HepG2 (cell line): ENCODE data around the gene VASN. TPM values are rescaled to one million over a fixed set of nuclear protein-coding genes. Genes with fewer than 3 reads are reported as not detected.
A peak's percentile ranks its signal among the peaks of the same experiment; 100 is the strongest.

Source experiments
- CHCHD3 ChIP-seq: sonication (generic); formaldehyde crosslinking; IDR thresholded peaks from 2 replicates; pipeline ENCODE4 v1.8.0; 2022; ENCODE audit warnings: mild to moderate bottlenecking, missing genetic modification reagents, moderate library complexity
- ISX ChIP-seq: sonication (generic); formaldehyde crosslinking; conservative IDR thresholded peaks from 2 replicates; pipeline ENCODE4 v1.5.0; 2020; ENCODE audit warnings: missing genetic modification reagents
- MNT ChIP-seq: fragments of 450-650 bp; IDR thresholded peaks from 2 replicates; pipeline ENCODE4 v1.6.1; 2016
- PCBP1 ChIP-seq: fragments of 200-400 bp; formaldehyde crosslinking; IDR thresholded peaks from 2 replicates; pipeline ENCODE4 v1.6.1; 2017; ENCODE audit warnings: mild to moderate bottlenecking, low read depth, low read length, borderline replicate concordance
- RXRA ChIP-seq: sonication (generic); formaldehyde crosslinking; IDR thresholded peaks from 2 replicates; pipeline ENCODE4 v1.5.1; 2020; ENCODE audit warnings: missing genetic modification reagents
- SRF ChIP-seq: IDR thresholded peaks from 2 replicates; pipeline ENCODE4 v1.6.1; 2011; ENCODE audit warnings: mild to moderate bottlenecking, low read depth, low read length, moderate library complexity
- TAF15 ChIP-seq: fragments of 200-400 bp; formaldehyde crosslinking; IDR thresholded peaks from one replicate; pipeline ENCODE4 v1.6.1; 2018; ENCODE audit warnings: mild to moderate bottlenecking, low read depth, low read length; ENCODE audit not compliant: poor library complexity, severe bottlenecking
- TMF1 ChIP-seq: sonication (generic); formaldehyde crosslinking; IDR thresholded peaks from 2 replicates; pipeline ENCODE4 v1.8.1; 2022; ENCODE audit warnings: low read depth, missing genetic modification reagents
- polyA plus RNA-seq, 8 experiments: library from polyadenylated mRNA; depleted of rRNA in 3 of 8; stranded (reverse) in 7 of 8; unstranded in 1 of 8; fragments of >200 nt; fragmentation: Illumina TruSeq in 4 of 8; extraction: Trizol in 4 of 8; gene quantifications; 2 replicates each; pipeline versions ENCODE4 v1.2.1 to v1.2.3, GENCODE V29; 2011 to 2016; ENCODE audit warnings: low read depth in 4 of 8, missing spikeins in 1 of 8, mixed read lengths in 1 of 8; ENCODE audit not compliant: insufficient read depth in 1 of 8
- total RNA-seq, 5 experiments: library from RNA; depleted of rRNA; stranded (reverse); fragments of >200 nt; fragmentation: Illumina TruSeq; extraction: Trizol; gene quantifications; 2 replicates each; pipeline ENCODE4 v1.2.3, GENCODE V29; 2016; ENCODE audit warnings: low read depth in 1 of 5
- TF ChIP-seq, protein P1 (sequence below): sonication (generic); formaldehyde crosslinking; IDR thresholded peaks from 2 replicates; pipeline ENCODE4 v1.5.1; 2020; ENCODE audit warnings: mild to moderate bottlenecking, moderate library complexity, missing genetic modification reagents
- TF ChIP-seq, protein P2 (sequence below): sonication (generic); formaldehyde crosslinking; IDR thresholded peaks from 2 replicates; pipeline ENCODE4 v1.8.1; 2023; ENCODE audit warnings: missing genetic modification reagents, mild to moderate bottlenecking, borderline replicate concordance

The VASN gene
- total and polyA plus RNA-seq, 2 of the 13 experiments (the other 11 are each of a cell fraction or from before 2014, with no cell fraction given) = 8.4 to 18.2 TPM

GRCh38 chr16:4425378-4426020, 53.9 kb downstream of the VASN start, which contains the start of gene DNAJA3 (continued):
- TF ChIP-seq, protein P1, sequence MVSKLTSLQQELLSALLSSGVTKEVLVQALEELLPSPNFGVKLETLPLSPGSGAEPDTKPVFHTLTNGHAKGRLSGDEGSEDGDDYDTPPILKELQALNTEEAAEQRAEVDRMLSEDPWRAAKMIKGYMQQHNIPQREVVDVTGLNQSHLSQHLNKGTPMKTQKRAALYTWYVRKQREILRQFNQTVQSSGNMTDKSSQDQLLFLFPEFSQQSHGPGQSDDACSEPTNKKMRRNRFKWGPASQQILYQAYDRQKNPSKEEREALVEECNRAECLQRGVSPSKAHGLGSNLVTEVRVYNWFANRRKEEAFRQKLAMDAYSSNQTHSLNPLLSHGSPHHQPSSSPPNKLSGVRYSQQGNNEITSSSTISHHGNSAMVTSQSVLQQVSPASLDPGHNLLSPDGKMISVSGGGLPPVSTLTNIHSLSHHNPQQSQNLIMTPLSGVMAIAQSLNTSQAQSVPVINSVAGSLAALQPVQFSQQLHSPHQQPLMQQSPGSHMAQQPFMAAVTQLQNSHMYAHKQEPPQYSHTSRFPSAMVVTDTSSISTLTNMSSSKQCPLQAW (CRISPR knock-in tag) = no peak
- peak; percentile 12; the same call in 1 of the 2 replicates for TF ChIP-seq RXRA (CRISPR knock-in tag)
- no peak for TF ChIP-seq TAF15
- TF ChIP-seq, protein P2, sequence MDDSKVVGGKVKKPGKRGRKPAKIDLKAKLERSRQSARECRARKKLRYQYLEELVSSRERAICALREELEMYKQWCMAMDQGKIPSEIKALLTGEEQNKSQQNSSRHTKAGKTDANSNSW = no peak
- no peak; the same call in 1 of the 2 replicates for TF ChIP-seq TMF1 (CRISPR knock-in tag)
- TF ChIP-seq MNT = no peak; the same call in 1 of the 2 replicates
- TF ChIP-seq ISX (CRISPR knock-in tag) = 0 out of 2 replicates have a peak, but pooled peaks have one; percentile 66
- no peak for TF ChIP-seq PCBP1
- 0 out of 2 replicates have a peak, but pooled peaks have one; percentile 72 for TF ChIP-seq CHCHD3 (CRISPR knock-in tag)
- TF ChIP-seq SRF = no peak
